H9 (cell line): Measurements from ENCODE around the gene RUNX2. TPM values are rescaled to one million over a fixed set of nuclear protein-coding genes. Genes with fewer than 3 reads are reported as not detected.

Source experiments
- DNase-seq: peaks from one replicate; pipeline ENCODE4 v3.0.0-alpha.2; 2017
- H2AFZ ChIP-seq: one replicate; pipeline ENCODE4 v1.6.1; 2013; ENCODE audit warnings: mild to moderate bottlenecking, low read length, control low read depth, moderate library complexity
- H2AK5ac ChIP-seq: 2 replicates; pipeline ENCODE4 v1.6.1; 2013; ENCODE audit warnings: low read length, control low read depth, mixed read lengths; ENCODE audit not compliant: insufficient read length
- H2BK120ac ChIP-seq: one replicate; pipeline ENCODE4 v1.6.1; 2013; ENCODE audit warnings: low read depth, mild to moderate bottlenecking, low read length, control low read depth, inconsistent platforms; ENCODE audit not compliant: poor library complexity, severe bottlenecking
- H2BK12ac ChIP-seq: 2 replicates; pipeline ENCODE4 v1.6.1; 2013; ENCODE audit warnings: low read length, control low read depth, mixed read lengths, low read depth; ENCODE audit not compliant: insufficient read length
- H2BK15ac ChIP-seq: 2 replicates; pipeline ENCODE4 v1.6.1; 2013; ENCODE audit warnings: low read depth, low read length, control low read depth
- H2BK20ac ChIP-seq: one replicate; pipeline ENCODE4 v1.6.1; 2013; ENCODE audit warnings: low read depth, mild to moderate bottlenecking, low read length, control low read depth, inconsistent platforms; ENCODE audit not compliant: poor library complexity, severe bottlenecking
- H2BK5ac ChIP-seq: 2 replicates; pipeline ENCODE4 v1.6.1; 2013; ENCODE audit warnings: low read length, control low read depth, mixed read lengths; ENCODE audit not compliant: insufficient read length
- H3K14ac ChIP-seq: 2 replicates; pipeline ENCODE4 v1.6.1; 2013; ENCODE audit warnings: low read length, control low read depth; ENCODE audit not compliant: insufficient read depth
- H3K18ac ChIP-seq: 2 replicates; pipeline ENCODE4 v1.6.1; 2013; ENCODE audit warnings: low read depth, mild to moderate bottlenecking, mixed read lengths, low read length, control low read depth; ENCODE audit not compliant: insufficient read length
- H3K23ac ChIP-seq: 2 replicates; pipeline ENCODE4 v1.6.1; 2013; ENCODE audit warnings: low read length, control low read depth, mixed read lengths, low read depth; ENCODE audit not compliant: insufficient read length
- H3K23me2 ChIP-seq: 2 replicates; pipeline ENCODE4 v1.6.1; 2013; ENCODE audit warnings: low read depth, mild to moderate bottlenecking, mixed read lengths, low read length, control low read depth; ENCODE audit not compliant: insufficient read length, poor library complexity, severe bottlenecking
- H3K27ac ChIP-seq: 2 replicates; pipeline ENCODE4 v1.5.1; 2013; ENCODE audit warnings: low read length, control low read depth, mixed read lengths, low read depth; ENCODE audit not compliant: insufficient read length
- H3K27me3 ChIP-seq: 2 replicates; pipeline ENCODE4 v1.6.1; 2013; ENCODE audit warnings: low read length, control low read depth, inconsistent platforms; ENCODE audit not compliant: insufficient read depth
- H3K4ac ChIP-seq: 2 replicates; pipeline ENCODE4 v1.6.1; 2013; ENCODE audit warnings: low read depth, mild to moderate bottlenecking, control low read depth, inconsistent platforms, low read length, moderate library complexity
- H3K4me1 ChIP-seq: 2 replicates; pipeline ENCODE4 v1.6.1; 2013; ENCODE audit warnings: low read length, control low read depth, inconsistent platforms; ENCODE audit not compliant: insufficient read depth
- H3K4me2 ChIP-seq: 2 replicates; pipeline ENCODE4 v1.6.1; 2013; ENCODE audit warnings: low read length, control low read depth, mixed read lengths; ENCODE audit not compliant: insufficient read length, insufficient read depth
- H3K56ac ChIP-seq: 2 replicates; pipeline ENCODE4 v1.6.1; 2013; ENCODE audit warnings: low read depth, mild to moderate bottlenecking, mixed read lengths, low read length, control low read depth; ENCODE audit not compliant: insufficient read length
- H3K79me1 ChIP-seq: 2 replicates; pipeline ENCODE4 v1.6.1; 2013; ENCODE audit warnings: low read depth, mild to moderate bottlenecking, moderate library complexity, low read length, control low read depth, inconsistent platforms; ENCODE audit not compliant: insufficient read depth, poor library complexity, severe bottlenecking
- H3K79me2 ChIP-seq: 2 replicates; pipeline ENCODE4 v1.6.1; 2013; ENCODE audit warnings: low read length, control low read depth, inconsistent platforms; ENCODE audit not compliant: insufficient read depth
- H3K9ac ChIP-seq: 2 replicates; pipeline ENCODE4 v1.6.1; 2013; ENCODE audit warnings: low read length, control low read depth, mixed read lengths; ENCODE audit not compliant: insufficient read length; ENCODE audit errors: extremely low read depth
- H3K9me3 ChIP-seq: one replicate; pipeline ENCODE4 v1.6.1; 2013; ENCODE audit warnings: low read depth, low read length, inconsistent platforms; ENCODE audit not compliant: control insufficient read depth
- H3T11ph ChIP-seq: one replicate; pipeline ENCODE4 v1.6.1; 2013; ENCODE audit warnings: mild to moderate bottlenecking, low read length, control low read depth, inconsistent platforms
- H4K20me1 ChIP-seq: one replicate; pipeline ENCODE4 v1.6.1; 2013; ENCODE audit not compliant: control insufficient read depth, insufficient read length, insufficient read depth
- H4K5ac ChIP-seq: 2 replicates; pipeline ENCODE4 v1.6.1; 2013; ENCODE audit warnings: low read depth, mild to moderate bottlenecking, mixed read lengths, low read length, control low read depth; ENCODE audit not compliant: insufficient read length
- H4K8ac ChIP-seq: replicated peaks from 2 replicates; pipeline ENCODE4 v1.6.1; 2013; ENCODE audit warnings: low read length, control low read depth, mixed read lengths, low read depth; ENCODE audit not compliant: insufficient read length
- H4K91ac ChIP-seq: 2 replicates; pipeline ENCODE4 v1.6.1; 2013; ENCODE audit warnings: low read depth, mild to moderate bottlenecking, moderate library complexity, mixed read lengths, low read length, control low read depth; ENCODE audit not compliant: insufficient read length
- H3K27ac Mint-ChIP-seq, 3 experiments: 2 replicates in 2 of 3; 3 replicates in 1 of 3; pipeline ENCODE4 v1.8.0; 2020 to 2021; ENCODE audit warnings: mixed read lengths in 3 of 3, mild to moderate bottlenecking in 1 of 3, moderate library complexity in 1 of 3
- H3K27me3 Mint-ChIP-seq: 2 replicates; pipeline ENCODE4 v1.8.0; 2021; ENCODE audit warnings: low read depth, mild to moderate bottlenecking, moderate library complexity, mixed read lengths
- H3K36me3 Mint-ChIP-seq, 3 experiments: 2 replicates in 2 of 3; 3 replicates in 1 of 3; pipeline ENCODE4 v1.8.0; 2020 to 2021; ENCODE audit warnings: low read depth in 3 of 3, mixed read lengths in 3 of 3; ENCODE audit not compliant: insufficient read depth in 1 of 3
- H3K4me1 Mint-ChIP-seq, 2 experiments: 2 replicates each; pipeline ENCODE4 v1.8.0; 2020; ENCODE audit warnings: mixed read lengths in 2 of 2
- H3K4me3 Mint-ChIP-seq, 2 experiments: 2 replicates in 1 of 2; 3 replicates in 1 of 2; pipeline ENCODE4 v1.8.0; 2020 to 2021; ENCODE audit warnings: mild to moderate bottlenecking in 2 of 2, mixed read lengths in 2 of 2, moderate library complexity in 1 of 2
- H3K9me3 Mint-ChIP-seq, 2 experiments: 2 replicates in 1 of 2; 3 replicates in 1 of 2; pipeline ENCODE4 v1.8.0; 2020; ENCODE audit warnings: mild to moderate bottlenecking in 2 of 2, mixed read lengths in 2 of 2, moderate library complexity in 1 of 2
- WGBS: extraction: QIAGEN DNeasy Blood & Tissue Kit; methylation state at CpG from one replicate; pipeline ENCODE4 v1.1.7; 2013; ENCODE audit warnings: missing lambda C conversion rate, low lambda C conversion rate, mixed read lengths; ENCODE audit not compliant: insufficient read length; ENCODE audit errors: extremely low coverage; 5-methylcytosine and 5-hydroxymethylcytosine counted together
- total RNA-seq: library from RNA; stranded (reverse); gene quantifications from 2 replicates; pipeline ENCODE4 v1.2.1, GENCODE V29; 2021
- TF ChIP-seq, protein P1 (sequence below): fragments of 200-600 bp; sonication (generic); conservative IDR thresholded peaks from 3 replicates; pipeline ENCODE4 v1.8.0; 2021; ENCODE audit warnings: antibody characterized with exemption, mild to moderate bottlenecking

The RUNX2 gene
- total RNA-seq, 1 experiment from 2014 or later = 0.15 TPM

DNA sequence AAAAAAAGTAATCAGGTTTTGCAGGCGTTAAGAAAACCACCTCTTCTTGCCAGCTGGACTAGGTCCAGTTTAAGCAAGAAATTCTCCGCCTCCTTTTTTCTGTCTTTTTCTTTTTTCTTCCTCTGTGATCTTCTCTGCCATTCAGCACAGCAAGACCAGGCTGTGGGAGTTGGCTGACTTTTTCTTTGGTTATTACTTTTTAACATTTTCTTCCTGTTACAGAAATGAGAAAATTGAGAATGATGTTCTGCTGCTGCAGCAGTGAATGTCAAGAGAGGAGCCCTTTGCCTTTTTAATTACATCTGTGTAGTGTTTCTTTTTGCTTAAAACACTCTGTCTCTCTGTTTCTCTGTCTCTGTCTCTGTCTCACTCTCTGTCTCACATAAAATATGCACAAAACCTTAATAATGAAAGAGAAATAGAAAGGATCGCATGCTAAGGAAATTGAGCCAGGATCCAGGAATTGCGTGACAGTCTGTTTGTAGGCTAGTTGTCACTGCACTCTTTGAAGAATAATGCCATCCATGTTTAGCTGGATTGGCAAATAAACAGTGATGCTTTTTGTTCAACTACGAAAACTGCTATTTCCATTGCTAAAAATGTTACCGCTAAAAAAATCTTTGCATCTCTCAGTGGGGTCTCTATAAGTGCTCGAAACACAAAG lies 152.8 kb downstream of the RUNX2 start:
- H2BK15ac ChIP-seq = no peak overlapping the region
- no peaks in the 10 kb centered on the region for H3K36me3 Mint-ChIP-seq
- H3K27ac Mint-ChIP-seq = no peak overlapping the region
- H3K27ac ChIP-seq = no peak overlapping the region
- H3K27me3 Mint-ChIP-seq = no peaks in the 10 kb centered on the region; the same call in 1 of the 2 replicates
- no peaks in the 10 kb centered on the region for H3K79me2 ChIP-seq
- H3T11ph ChIP-seq = no peak overlapping the region
- H3K4me1 ChIP-seq = no peaks in the 10 kb centered on the region
- H3K27me3 ChIP-seq = no peaks in the 10 kb centered on the region
- no peak overlapping the region for H4K5ac ChIP-seq
- no peak overlapping the region for H2BK120ac ChIP-seq
- no peak overlapping the region for H2AFZ ChIP-seq
- no peak overlapping the region for H4K8ac ChIP-seq
- no peak overlapping the region for H3K4me3 Mint-ChIP-seq
- no peak overlapping the region for H3K18ac ChIP-seq
- no peak overlapping the region for H3K56ac ChIP-seq
- no peak overlapping the region for H3K9ac ChIP-seq
- no peak overlapping the region for H2AK5ac ChIP-seq
- H3K4ac ChIP-seq = no peak overlapping the region
- TF ChIP-seq, protein P1, sequence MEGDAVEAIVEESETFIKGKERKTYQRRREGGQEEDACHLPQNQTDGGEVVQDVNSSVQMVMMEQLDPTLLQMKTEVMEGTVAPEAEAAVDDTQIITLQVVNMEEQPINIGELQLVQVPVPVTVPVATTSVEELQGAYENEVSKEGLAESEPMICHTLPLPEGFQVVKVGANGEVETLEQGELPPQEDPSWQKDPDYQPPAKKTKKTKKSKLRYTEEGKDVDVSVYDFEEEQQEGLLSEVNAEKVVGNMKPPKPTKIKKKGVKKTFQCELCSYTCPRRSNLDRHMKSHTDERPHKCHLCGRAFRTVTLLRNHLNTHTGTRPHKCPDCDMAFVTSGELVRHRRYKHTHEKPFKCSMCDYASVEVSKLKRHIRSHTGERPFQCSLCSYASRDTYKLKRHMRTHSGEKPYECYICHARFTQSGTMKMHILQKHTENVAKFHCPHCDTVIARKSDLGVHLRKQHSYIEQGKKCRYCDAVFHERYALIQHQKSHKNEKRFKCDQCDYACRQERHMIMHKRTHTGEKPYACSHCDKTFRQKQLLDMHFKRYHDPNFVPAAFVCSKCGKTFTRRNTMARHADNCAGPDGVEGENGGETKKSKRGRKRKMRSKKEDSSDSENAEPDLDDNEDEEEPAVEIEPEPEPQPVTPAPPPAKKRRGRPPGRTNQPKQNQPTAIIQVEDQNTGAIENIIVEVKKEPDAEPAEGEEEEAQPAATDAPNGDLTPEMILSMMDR = no peak
- no peaks in the 10 kb centered on the region for H3K9me3 Mint-ChIP-seq
- H3K23ac ChIP-seq = no peak overlapping the region
- H3K23me2 ChIP-seq = no peaks in the 10 kb centered on the region
- DNase-seq = no peak
- H2BK20ac ChIP-seq = no peak overlapping the region
- no peak overlapping the region for H2BK5ac ChIP-seq
- no peak overlapping the region for H3K4me2 ChIP-seq
- no peaks in the 10 kb centered on the region for H4K20me1 ChIP-seq
- H2BK12ac ChIP-seq = no peak overlapping the region
- H4K91ac ChIP-seq = no peak overlapping the region
- no peaks in the 10 kb centered on the region for H3K4me1 Mint-ChIP-seq
- no peaks in the 10 kb centered on the region for H3K9me3 ChIP-seq
- H3K14ac ChIP-seq = no peak overlapping the region
- H3K79me1 ChIP-seq = no peaks in the 10 kb centered on the region
- WGBS = no CpG with 5 or more reads among the region's 7 CpGs
